HS-5 (cell line): ENCODE data around the gene UNC5B.
"Not testable (repeated sequence)": the region's sequence is repeated elsewhere in the genome, so short reads cannot be mapped to it uniquely, and the experiment has no call there.

Experiments used
- DNase-seq: peaks from one replicate; pipeline ENCODE4 v3.0.0-alpha.2; 2012; ENCODE audit warnings: low read depth

The UNC5B gene

DNA sequence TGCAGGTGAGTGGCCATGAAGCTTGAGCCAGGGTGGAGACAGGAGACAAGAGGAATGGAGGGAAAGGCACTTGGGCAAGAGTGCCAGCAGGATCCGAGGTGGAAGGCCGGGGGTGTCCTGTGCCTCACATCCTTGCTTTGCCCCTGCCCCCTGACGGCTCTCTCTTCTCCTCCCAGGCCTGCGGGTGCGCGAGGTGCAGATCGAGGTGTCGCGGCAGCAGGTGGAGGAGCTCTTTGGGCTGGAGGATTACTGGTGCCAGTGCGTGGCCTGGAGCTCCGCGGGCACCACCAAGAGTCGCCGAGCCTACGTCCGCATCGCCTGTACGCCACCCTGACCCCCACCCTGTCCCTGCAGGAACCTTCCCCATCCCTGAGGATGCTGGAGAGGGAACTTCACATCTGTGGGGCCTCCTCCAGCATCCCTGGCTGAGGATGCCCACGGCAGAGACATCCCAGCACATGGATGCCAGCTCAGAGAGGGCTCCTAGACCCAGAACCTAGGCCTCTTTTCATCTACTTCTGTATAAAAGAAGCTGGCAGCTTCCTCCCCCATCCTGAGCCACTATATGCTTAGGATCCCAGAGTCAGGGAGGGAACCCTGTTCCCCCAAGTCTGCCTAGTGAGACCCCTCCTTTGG is 72.3 kb downstream of the UNC5B start:
- no peak for DNase-seq

DNA sequence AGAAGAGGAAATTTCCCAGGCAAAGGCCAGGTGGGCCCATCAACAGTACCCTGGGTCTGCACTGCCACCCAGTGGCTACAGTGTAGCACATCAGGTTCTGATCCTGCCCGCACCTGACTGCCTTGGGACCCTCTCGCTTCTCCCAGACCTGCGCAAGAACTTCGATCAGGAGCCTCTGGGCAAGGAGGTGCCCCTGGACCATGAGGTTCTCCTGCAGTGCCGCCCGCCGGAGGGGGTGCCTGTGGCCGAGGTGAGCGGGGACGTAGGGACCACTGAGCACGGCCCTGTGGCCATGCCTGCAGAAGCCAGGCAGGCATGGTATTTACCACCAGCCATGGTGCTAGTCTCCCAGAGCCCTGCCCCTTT is 72.8 kb downstream of the UNC5B start:
- no peak for DNase-seq

DNA sequence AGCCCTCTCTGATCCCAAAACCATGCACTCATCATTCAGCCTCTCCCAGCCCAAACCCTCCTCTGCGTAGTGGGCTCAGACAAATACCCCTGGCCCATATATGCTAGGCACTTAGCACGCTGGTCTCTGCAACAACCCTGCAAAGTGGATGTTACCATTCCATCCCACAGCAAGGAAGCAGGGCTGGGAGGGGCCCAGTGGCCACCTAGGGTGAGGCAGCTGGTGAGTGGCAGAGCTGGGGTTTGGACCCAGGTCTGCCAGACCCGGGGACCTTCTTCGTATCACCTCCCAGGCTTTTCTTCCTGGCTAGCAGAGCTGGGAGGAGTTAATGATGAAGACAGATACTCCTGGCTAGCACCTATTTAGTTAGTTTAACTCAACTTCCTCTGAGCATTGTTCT is 73.6 kb downstream of the UNC5B start:
- no peak for DNase-seq

DNA sequence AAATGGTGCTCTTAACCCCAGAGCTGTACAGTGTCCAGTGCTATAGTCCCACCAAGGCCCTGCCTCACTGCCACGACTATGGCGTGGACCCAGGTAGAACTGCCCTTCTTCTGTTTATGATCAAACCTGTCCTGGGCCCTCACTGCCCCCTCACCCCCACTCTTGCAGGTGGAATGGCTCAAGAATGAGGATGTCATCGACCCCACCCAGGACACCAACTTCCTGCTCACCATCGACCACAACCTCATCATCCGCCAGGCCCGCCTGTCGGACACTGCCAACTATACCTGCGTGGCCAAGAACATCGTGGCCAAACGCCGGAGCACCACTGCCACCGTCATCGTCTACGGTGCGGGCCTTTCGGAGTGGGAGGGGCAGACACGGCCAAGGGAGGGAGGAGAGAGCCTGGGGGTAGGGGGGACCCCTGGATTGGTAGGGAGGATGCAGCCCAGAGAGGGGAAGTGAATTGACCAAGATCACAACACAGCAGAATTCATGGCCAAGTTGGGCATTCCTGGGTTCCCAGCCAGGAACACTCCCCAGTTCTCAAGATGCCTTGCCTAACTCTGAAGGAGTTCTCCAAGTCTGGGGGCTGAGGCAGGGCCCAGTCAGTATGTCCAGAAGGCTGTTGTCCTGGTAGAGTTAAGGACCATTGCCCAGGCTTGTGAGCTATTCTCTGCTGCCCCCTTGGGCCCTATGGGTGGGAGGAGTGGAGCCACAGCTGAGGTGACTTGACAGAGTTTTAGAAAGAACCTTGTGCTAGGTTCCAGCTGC is 74.3 kb downstream of the UNC5B start:
- no peak for DNase-seq

DNA sequence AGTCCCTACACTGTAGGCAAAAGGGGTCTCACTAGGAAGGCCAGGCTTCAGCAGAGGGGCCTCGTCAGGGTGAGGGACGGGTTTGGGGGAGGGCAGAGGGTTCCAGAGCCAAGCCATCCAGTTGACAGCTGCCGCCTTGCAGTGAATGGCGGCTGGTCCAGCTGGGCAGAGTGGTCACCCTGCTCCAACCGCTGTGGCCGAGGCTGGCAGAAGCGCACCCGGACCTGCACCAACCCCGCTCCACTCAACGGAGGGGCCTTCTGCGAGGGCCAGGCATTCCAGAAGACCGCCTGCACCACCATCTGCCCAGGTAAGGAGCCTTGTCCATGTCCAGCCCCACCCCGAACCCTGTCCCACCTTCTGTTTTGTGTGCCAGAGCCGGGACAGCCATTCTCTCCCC is 75.1 kb downstream of the UNC5B start:
- DNase-seq: no peak

DNA sequence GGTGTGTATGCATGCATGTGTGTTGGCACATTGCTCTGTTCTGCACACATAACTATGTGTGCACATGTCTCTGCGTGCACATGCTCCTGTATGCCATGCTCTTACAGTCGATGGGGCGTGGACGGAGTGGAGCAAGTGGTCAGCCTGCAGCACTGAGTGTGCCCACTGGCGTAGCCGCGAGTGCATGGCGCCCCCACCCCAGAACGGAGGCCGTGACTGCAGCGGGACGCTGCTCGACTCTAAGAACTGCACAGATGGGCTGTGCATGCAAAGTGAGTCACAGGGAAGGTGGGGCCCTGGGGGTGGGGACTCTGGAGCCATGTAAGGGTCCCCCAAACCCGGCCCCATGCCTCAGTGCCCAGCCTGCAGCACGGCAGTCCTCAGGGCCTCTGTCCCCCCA is 76.1 kb downstream of the UNC5B start:
- DNase-seq: no peak

DNA sequence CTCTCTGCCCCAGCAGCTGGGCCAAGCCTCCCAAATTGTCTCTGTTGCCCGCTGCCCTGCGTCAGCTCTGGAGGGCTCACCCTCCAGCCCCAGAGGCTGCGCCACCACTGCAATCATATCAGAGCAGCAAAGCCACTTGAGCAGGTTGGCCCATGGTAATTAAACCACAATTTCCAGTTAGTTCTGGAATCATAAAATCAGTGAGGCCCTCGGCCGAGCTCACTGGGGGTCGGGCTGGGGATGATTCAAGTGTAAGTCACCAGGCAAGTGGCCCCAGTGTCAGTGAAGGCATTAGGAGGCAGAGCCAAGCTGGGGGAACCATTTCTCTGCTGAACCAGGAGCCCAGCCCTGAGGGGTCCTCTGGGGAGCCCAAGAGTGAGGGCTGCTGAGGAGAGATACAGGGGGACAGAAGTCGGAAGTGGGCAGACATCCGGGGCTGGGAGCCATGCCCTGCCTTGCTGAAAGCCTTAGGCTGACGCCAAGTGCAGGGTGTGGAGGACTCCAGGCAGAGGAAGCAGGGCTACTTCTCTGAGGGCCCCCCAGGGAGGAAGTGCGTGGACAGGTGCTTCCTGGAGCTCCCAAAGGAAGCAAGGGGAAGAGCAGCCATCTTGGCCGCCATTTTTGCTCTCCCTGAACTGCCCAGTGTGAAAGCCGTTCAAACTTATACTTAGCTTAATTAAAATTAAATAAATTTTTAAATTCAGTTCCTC is 77.2 kb downstream of the UNC5B start:
- no peak for DNase-seq

DNA sequence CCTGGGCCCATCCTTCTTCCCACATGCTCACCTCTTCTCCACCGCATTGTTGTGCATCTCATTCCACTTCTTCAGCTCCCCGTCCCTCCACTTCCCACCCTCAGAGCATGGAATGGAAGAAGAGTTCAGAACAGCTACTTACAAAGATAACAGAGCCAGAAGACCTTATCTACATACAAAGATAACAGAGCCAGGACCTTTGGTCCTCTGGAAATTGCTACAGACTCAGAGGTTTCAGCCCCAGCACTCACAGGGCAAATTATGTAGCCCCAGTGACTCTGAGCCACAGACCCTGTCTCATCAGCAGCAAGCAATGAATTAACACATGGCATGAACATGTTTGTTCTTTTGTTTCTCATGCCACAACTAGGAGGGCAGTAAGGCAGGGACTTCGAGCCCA is 78.0 kb downstream of the UNC5B start:
- DNase-seq: no peak

DNA sequence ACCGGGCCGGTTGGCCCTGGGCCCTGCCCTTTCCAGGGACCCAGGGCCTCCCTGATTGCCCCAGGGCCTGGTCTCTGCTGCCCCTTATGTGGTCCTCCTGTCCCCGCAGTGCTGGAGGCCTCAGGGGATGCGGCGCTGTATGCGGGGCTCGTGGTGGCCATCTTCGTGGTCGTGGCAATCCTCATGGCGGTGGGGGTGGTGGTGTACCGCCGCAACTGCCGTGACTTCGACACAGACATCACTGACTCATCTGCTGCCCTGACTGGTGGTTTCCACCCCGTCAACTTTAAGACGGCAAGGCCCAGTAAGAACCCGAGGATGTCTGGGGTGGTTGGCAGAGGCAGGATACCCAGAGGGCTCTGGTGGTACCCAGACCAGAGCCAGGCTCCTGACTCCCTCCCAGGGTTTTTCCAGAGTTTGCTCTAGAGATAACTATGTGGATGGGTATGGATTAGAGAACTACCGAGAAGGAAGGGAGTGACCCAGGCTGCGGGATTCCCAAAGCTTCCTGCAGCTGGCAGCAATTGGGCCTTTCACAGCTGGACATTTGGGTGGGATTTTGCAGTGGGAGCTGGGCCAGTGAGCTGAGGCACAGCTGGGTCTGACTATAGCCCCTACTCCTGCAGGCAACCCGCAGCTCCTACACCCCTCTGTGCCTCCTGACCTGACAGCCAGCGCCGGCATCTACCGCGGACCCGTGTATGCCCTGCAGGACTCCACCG is 78.6 kb downstream of the UNC5B start:
- DNase-seq: no peak

DNA sequence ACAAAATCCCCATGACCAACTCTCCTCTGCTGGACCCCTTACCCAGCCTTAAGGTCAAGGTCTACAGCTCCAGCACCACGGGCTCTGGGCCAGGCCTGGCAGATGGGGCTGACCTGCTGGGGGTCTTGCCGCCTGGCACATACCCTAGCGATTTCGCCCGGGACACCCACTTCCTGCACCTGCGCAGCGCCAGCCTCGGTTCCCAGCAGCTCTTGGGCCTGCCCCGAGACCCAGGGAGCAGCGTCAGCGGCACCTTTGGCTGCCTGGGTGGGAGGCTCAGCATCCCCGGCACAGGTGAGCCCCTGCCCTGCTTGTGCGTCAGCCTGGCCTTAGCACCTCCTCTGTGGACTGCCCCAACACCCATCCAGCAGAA is 79.1 kb downstream of the UNC5B start:
- no peak for DNase-seq

DNA sequence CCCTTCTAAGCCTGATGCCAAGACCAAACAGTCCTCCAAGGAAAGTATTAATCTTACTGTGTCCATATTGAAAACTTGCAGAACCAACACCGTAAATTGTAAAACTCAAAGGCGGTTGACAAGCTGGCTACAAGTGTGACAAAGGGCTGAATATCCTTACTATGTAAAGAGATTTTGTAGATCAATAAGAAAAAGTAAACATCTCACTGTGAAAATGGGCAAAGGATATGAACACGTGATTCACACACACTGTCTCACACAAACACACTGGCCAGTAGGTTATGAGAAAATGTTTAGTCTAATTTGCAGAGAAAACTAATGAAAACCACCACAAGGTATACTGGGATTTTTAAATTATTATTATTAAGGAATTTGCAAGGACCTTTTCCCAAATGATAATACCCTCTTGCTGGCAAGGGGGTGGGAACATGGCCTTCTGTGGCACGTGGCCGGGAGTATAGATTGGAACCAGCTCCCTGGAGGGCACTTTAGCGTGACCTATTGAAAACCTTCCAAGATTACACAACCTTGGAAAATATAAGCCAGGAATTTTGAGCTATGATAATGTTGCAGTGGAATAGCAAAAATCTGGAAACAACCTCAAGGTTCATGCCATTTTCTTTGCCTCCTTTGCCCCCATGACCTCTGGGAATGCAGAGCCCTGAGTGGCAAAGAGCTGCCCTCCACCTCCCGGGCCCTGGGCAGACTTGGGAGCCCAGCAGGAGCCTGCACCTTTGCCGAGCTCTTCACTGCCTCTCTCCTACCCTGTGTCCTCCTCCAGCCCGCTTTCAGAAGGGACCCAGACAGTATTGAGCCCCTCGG is 80.5 kb downstream of the UNC5B start:
- no peak for DNase-seq

DNA sequence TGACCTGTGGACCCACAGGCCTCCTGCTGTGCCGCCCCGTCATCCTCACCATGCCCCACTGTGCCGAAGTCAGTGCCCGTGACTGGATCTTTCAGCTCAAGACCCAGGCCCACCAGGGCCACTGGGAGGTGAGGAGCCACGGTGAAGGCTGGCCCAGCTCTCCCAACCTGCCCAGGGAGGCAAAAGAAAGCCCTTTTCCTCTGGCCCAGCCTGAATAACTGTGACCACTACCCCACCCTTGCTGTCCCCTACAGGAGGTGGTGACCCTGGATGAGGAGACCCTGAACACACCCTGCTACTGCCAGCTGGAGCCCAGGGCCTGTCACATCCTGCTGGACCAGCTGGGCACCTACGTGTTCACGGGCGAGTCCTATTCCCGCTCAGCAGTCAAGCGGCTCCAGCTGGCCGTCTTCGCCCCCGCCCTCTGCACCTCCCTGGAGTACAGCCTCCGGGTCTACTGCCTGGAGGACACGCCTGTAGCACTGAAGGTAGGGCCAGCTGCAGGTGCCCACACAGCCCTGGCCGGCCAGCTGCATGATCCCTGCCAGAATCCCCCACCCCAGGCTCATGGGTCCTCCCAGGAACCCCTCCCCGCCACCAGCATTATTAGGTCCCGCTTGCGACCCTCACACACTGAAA is 81.2 kb downstream of the UNC5B start:
- no peak for DNase-seq

DNA sequence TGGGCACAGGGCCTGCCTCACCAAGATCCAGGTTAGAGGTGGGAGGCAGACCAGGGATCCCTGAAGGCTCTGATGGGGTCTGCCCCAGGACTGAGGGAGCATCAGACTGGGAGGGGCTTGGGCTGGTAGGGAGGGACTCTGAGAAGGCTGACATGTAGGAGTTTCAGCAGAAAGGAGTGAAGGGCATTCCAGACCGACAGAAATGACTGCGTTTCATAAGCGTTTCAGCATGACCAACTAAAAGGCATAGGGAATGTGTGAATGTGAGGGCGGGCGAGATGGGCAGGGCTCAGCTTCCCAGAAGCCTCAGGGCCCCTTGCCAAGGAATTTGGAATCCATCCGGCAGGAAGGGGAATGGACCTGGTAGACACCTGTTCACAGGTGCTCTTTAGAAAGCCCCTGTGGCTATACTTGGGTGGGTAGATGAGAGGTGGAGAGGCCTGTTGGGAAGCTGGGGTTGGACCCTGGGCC is 81.8 kb downstream of the UNC5B start:
- no peak for DNase-seq

DNA sequence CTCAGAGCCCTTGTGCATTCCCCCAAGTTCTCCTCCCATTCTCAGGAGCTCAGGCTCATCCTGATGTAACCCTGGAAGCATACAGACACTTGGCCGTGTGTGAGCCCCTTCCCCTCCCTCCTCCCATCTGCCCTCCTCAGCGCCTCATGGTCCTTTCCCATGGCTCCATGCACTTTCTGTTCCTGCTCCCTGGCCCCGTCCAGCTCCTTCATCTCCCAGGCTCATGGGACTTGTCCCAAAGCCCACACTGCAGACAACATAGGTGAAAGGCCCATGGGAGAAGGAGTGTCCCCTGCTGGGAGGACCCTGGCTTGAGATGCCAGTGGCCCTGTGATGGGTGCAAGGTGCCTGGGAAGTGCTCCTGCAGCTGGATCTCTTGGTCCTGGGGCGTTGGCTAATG is 82.5 kb downstream of the UNC5B start:
- no peak for DNase-seq

DNA sequence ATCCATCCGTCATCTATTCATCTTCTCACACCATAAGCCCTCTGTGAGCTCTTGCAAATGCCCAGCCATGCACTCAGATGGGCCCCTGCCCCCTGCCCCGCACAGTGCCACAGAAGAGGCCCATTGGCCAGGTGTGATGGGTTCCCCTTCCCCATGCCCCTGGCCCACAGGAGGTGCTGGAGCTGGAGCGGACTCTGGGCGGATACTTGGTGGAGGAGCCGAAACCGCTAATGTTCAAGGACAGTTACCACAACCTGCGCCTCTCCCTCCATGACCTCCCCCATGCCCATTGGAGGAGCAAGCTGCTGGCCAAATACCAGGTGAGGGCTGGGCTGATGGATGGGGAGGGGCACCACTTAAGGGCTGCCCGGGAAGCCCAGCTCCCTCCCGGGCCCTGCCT is 83.3 kb downstream of the UNC5B start:
- no peak for DNase-seq

DNA sequence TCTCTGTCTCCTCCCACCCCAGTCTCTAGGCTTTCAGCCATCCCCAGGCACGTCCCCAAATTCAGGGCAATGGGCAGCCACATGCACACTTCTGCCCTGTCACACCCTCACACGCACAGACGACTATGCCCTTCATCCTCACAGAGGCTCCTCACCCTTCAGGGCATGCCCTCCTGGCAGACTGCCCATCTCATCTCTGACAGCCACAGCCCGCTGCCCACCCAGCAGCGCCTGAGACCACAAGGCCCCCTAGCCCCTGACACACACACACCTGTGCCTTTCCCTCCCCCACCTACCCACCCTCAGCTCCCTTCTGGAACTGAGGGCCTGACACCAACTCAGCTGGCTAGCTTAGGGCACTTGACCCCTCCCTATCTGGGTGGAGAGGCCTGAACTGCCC is 83.7 kb downstream of the UNC5B start:
- no peak for DNase-seq

DNA sequence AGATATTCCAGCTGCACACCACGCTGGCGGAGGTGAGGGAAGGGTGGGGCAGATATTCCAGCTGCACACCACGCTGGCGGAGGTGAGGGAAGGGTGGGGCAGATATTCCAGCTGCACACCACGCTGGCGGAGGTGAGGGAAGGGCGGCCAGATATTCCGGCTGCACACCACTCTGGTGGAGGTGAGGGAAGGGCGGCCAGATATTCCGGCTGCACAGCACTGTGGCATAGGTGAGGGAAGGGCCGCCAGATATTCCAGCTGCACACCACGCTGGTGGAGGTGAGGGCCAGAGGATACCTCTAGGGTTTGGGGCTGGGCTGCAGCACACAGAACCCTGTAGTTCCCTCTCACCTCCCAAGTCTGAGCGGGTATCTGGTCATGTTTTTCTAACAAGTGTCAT is 84.4 kb downstream of the UNC5B start:
- not testable (repeated sequence) for DNase-seq

DNA sequence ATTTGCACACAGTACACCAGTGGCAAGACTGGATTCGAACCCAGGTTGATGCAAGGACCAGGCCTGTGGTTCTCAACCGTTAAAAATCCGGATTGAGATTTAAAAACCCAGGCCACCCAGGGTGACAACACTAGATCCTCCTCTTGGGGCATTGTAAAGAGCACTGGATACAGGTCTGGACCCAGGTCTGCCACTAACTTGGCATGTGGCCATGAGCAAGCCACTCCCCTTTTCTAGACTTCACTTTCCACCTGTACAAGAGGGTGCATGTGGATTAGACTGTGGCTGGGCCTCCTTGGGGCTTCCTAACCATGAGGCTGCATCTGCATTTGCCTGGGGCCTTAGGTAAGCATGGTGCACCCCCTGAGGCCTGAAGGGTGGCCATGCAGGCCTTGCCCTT is 85.0 kb downstream of the UNC5B start:
- DNase-seq: no peak

DNA sequence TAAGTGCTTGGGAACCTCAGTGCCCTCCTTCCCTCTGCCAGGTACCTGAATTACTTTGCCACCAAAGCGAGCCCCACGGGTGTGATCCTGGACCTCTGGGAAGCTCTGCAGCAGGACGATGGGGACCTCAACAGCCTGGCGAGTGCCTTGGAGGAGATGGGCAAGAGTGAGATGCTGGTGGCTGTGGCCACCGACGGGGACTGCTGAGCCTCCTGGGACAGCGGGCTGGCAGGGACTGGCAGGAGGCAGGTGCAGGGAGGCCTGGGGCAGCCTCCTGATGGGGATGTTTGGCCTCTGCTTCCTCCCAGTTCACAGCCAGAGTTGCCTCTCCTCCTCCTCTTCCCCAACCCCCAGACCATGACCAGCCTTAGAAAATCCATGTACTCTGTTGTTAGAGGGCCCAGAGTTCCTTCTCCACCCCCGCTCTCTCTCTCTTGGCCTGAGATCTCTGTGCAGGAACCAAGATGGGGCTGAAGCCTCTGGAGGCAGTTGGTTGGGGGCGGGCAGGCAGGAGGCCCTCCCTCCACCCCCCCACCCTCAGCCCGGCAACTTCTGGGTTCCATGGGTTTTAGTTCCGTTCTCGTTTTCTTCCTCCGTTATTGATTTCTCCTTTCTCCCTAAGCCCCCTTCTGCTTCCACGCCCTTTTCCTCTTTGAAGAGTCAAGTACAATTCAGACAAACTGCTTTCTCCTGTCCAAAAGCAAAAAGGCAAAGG is 86.9 kb downstream of the UNC5B start:
- DNase-seq: no peak

DNA sequence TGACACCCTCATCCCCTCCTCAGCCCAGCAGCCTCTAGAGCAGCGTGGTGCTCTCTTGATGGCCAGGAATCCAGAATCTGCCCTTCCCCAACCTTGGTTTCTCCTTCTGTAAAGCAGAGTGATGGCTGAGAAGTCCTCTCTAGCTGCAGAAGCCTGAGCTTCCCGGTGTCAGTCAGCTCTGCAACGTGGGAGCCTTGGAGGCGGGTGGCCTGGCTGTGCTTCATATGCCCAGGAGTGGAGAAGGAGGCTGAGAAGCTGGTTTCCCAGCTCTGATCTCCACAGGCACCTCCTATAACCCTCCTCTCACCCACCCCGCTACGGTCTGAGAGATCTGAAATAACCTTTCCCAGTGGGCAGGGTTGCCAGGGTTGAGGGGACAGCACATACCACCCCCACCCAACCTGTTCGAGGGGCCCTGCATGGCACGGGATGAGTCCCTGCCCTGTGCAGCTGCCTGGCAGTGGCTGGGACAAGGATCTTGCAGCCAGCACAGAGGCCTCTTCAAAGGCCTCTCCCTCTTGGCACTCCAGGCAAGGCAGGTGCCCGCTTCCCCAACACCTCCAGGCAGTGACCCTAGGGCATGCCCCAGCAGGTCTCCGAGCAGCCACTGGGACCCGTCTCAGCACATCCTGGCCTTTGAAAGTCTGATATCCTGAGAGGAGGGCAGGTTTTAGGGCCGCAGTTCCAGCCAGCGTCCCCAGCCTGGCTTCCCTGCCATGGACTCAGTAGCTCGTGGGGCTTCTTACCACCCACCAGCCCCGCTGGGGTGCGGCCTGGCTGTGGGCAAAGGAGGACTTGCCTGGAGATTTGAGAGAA is 88.4 kb downstream of the UNC5B start:
- no peak for DNase-seq
